Spinal cord (tissue), 10 donors: ENCODE data around the gene MAGI1. TPM values are rescaled to one million over a fixed set of nuclear protein-coding genes. Genes with fewer than 3 reads are reported as not detected.
"Not testable (repeated sequence)": the region's sequence is repeated elsewhere in the genome, so short reads cannot be mapped to it uniquely, and the experiment has no call there.

Experiments
- DNase-seq, 6 donors: peaks; one replicate each; pipeline versions ENCODE4 v3.0.0 to v3.0.0-alpha.2; 2013 to 2015; ENCODE audit warnings: low spot score in 6 of 6, low read depth in 4 of 6
- H3K27ac ChIP-seq: one replicate; pipeline ENCODE4 v1.5.1; 2013; ENCODE audit warnings: low read depth, low read length, control low read depth
- H3K27me3 ChIP-seq: one replicate; pipeline ENCODE4 v1.6.1; 2013; ENCODE audit warnings: low read length; ENCODE audit not compliant: control insufficient read depth, insufficient read depth
- H3K36me3 ChIP-seq: one replicate; pipeline ENCODE4 v1.6.1; 2013; ENCODE audit warnings: low read length; ENCODE audit not compliant: control insufficient read depth, insufficient read depth
- H3K4me1 ChIP-seq: one replicate; pipeline ENCODE4 v1.6.1; 2013; ENCODE audit warnings: low read length; ENCODE audit not compliant: control insufficient read depth, insufficient read depth
- H3K4me3 ChIP-seq: one replicate; pipeline ENCODE4 v1.5.1; 2013; ENCODE audit warnings: low read depth, low read length, control low read depth
- H3K9me3 ChIP-seq: one replicate; pipeline ENCODE4 v1.6.1; 2013; ENCODE audit warnings: low read length; ENCODE audit not compliant: control insufficient read depth, insufficient read depth
- WGBS: methylation state at CpG from one replicate; pipeline ENCODE4 v1.1.5; 2013; ENCODE audit warnings: missing lambda C conversion rate; ENCODE audit not compliant: insufficient coverage; 5-methylcytosine and 5-hydroxymethylcytosine counted together
- polyA plus RNA-seq, 2 donors: library from polyadenylated mRNA; unstranded; fragments of 120-200 nt; gene quantifications; one replicate each; pipeline ENCODE4 v1.2.1, GENCODE V29; 2013; ENCODE audit not compliant: insufficient read length in 2 of 2
- total RNA-seq, 2 donors: library from RNA; depleted of rRNA in 1 of 2; stranded (reverse); fragments of 120-200 nt in 1 of 2; fragments of >200 nt in 1 of 2; gene quantifications; one replicate each; pipeline versions ENCODE4 v1.2.3 to v1.2.4, GENCODE V29; 2013 to 2014
- donor health status: healthy.

The MAGI1 gene
- total and polyA plus RNA-seq, 4 donors, result 41.5 to 86.3 (median 62.7) TPM

GRCh38 chr3:66031102-66031698 is 7.5 kb downstream of the MAGI1 start:
- no peaks in the 10 kb centered on the region for H3K27me3 ChIP-seq
- H3K9me3 ChIP-seq, result no peaks in the 10 kb centered on the region
- H3K4me1 ChIP-seq, result peaks cover 4% of the 10 kb centered on the region
- H3K27ac ChIP-seq, result no peak overlapping the region
- DNase-seq, result no peak
- 40% methylated on average over 1 of the region's 6 CpGs for WGBS
- no peak overlapping the region for H3K4me3 ChIP-seq
- no peaks in the 10 kb centered on the region for H3K36me3 ChIP-seq

DNA sequence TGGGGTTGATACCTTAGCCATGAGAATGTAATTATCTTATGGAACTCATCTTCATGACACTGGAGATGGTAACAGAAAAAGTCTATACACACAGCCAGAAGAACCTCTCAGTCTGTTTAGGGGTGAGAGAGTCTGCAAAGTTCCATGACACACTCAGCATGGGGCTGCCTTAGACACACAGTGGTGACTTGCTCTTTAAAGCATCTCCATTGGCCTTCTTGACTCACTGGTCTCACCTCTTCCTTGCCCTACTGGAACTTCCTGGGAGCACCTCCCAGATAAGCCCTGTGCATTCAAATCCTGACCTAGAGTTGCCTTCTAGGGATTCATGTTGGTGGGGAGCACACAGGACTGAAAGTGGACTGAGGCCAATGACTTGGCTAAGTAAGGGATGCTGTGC is 9.3 kb downstream of the MAGI1 start:
- Histone ChIP-seq H3K4me3 (no peak overlapping the region), H3K4me1 (peaks cover 4% of the 10 kb centered on the region), H3K9me3 (no peaks in the 10 kb centered on the region), H3K36me3 (no peaks in the 10 kb centered on the region), H3K27ac (no peak overlapping the region), H3K27me3 (no peaks in the 10 kb centered on the region)
- DNase-seq, result no peak

DNA sequence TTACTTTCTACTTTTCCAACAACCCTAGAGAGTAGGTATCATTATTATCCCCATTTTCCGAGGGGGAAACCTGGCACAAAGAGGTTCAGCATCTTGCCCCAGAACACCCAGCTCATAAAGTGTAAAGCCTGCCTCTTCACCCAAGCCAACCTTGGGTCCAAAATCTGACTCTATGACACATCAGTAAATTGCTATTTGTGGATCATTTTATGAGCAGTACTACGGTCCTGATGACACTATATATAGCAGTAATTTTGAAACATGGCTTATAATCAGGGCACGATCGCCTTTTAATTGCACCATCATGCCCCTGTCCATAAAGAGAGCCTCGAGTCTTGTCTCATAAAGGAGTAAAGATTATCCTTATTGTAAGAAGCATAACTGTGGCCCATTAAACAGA is 9.7 kb downstream of the MAGI1 start:
- no peak for DNase-seq
- Histone ChIP-seq H3K9me3 (no peaks in the 10 kb centered on the region), H3K36me3 (no peaks in the 10 kb centered on the region), H3K27me3 (no peaks in the 10 kb centered on the region), H3K4me1 (peaks cover 4% of the 10 kb centered on the region), H3K27ac (no peak overlapping the region), H3K4me3 (no peak overlapping the region)
- 57% methylated on average over 1 of the region's 5 CpGs for WGBS

DNA sequence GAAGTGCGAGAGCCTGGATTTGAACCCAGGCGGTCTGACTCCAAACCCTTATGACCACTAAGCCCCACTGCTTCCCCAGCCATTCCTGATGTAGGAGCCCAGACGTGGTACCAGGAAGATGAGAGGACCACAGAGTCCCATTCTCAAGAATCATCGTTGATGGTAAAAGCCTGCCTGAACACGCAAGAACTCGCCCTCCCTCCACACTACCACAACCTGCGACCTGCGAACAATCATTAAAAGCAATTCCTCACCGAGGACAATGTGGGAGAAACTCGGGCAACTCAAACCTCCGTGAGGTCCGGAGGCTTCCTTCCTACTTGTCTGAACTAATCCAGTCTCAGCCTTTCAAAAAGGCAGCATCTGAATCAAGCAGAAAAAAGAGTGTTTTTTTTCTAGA is 10.3 kb downstream of the MAGI1 start:
- 79% methylated on average over 12 of the region's 12 CpGs for WGBS
- no peaks in the 10 kb centered on the region for H3K27me3 ChIP-seq
- peaks cover 4% of the 10 kb centered on the region for H3K4me1 ChIP-seq
- H3K9me3 ChIP-seq, result no peaks in the 10 kb centered on the region
- no peaks in the 10 kb centered on the region for H3K36me3 ChIP-seq
- DNase-seq, result no peak
- no peak overlapping the region for H3K27ac ChIP-seq
- H3K4me3 ChIP-seq, result no peak overlapping the region

GRCh38 chr3:66027099-66027498 is 11.6 kb downstream of the MAGI1 start:
- not testable (repeated sequence) for H3K9me3 ChIP-seq, H3K4me3 ChIP-seq, H3K4me1 ChIP-seq, DNase-seq, H3K27me3 ChIP-seq, H3K27ac ChIP-seq, H3K36me3 ChIP-seq
- 100% methylated on average over 4 of the region's 8 CpGs for WGBS

- H3K9me3 ChIP-seq, result no peaks in the 10 kb centered on the region
- WGBS, result 90% methylated on average over 3 of the region's 3 CpGs
These were observed 14.9 kb downstream of the MAGI1 start for GRCh38 chr3:66023738-66024385.

DNA sequence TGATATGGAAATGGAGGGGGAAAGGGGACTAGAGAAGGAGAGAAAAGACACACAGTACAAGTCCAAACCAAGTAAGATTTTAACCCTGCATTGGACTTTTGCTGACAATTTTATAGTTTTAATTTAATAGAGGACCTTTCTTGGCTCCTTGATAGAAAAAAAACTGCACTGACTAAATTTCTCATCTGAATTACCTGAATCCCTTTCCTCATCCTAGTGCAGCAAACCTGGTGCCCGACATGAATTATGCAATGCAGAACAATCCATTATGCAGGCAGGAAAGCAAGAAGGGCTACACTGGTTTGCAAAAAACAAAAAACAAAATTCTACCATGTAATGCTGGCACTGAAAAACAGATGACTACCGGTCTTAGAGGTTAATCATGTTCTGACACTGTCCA is 15.5 kb downstream of the MAGI1 start:
- no peaks in the 10 kb centered on the region for H3K9me3 ChIP-seq
- H3K27ac ChIP-seq, result no peak overlapping the region
- H3K4me1 ChIP-seq, result peaks cover under 1% of the 10 kb centered on the region
- H3K4me3 ChIP-seq, result no peak overlapping the region
- 80% methylated on average over 1 of the region's 2 CpGs for WGBS
- DNase-seq, result peak in 1 of 6 donors; percentile 59
- no peaks in the 10 kb centered on the region for H3K27me3 ChIP-seq
- H3K36me3 ChIP-seq, result no peaks in the 10 kb centered on the region

More at GRCh38 chr3:66023738-66024385, 14.9 kb downstream of the MAGI1 start:
- Histone ChIP-seq H3K27me3 (no peaks in the 10 kb centered on the region), H3K36me3 (no peaks in the 10 kb centered on the region), H3K27ac (no peak overlapping the region), H3K4me3 (no peak overlapping the region), H3K4me1 (peaks cover 4% of the 10 kb centered on the region)
- no peak for DNase-seq

- WGBS, result 69% methylated on average over 2 of the region's 4 CpGs
- DNase-seq, result peak in 1 of 6 donors; percentile 27
- Histone ChIP-seq H3K27ac (no peak overlapping the region), H3K27me3 (no peaks in the 10 kb centered on the region), H3K36me3 (no peaks in the 10 kb centered on the region), H3K4me1 (no peaks in the 10 kb centered on the region), H3K9me3 (no peaks in the 10 kb centered on the region), H3K4me3 (no peak overlapping the region)
These were observed 17.0 kb downstream of the MAGI1 start for GRCh38 chr3:66021731-66022131.

DNA sequence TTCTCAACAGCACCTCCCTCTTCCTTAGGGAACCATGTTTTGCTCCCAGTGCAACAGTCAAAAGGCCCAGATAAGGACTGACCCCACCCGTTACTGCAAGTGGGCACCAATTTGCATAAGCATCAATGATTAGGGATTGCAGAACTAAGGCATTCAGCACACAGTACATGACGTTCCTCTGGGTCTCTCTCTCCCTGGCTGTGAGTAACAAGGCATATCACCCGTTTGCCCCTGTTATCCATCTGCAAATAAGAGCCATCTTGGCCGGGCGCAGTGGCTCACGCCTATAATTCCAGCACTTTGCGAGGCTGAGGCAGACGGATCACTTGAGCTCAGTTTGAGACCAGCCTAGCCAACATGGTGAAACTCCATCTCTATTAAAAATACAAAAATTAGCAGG is 18.8 kb downstream of the MAGI1 start:
- Histone ChIP-seq H3K27me3 (no peaks in the 10 kb centered on the region), H3K36me3 (no peaks in the 10 kb centered on the region), H3K4me1 (no peaks in the 10 kb centered on the region), H3K4me3 (no peak overlapping the region), H3K9me3 (no peaks in the 10 kb centered on the region), H3K27ac (no peak overlapping the region)
- WGBS, result 84% methylated on average over 8 of the region's 8 CpGs
- DNase-seq, result no peak
